ENCODE data around the gene YEATS4.

Gene YEATS4

DNA sequence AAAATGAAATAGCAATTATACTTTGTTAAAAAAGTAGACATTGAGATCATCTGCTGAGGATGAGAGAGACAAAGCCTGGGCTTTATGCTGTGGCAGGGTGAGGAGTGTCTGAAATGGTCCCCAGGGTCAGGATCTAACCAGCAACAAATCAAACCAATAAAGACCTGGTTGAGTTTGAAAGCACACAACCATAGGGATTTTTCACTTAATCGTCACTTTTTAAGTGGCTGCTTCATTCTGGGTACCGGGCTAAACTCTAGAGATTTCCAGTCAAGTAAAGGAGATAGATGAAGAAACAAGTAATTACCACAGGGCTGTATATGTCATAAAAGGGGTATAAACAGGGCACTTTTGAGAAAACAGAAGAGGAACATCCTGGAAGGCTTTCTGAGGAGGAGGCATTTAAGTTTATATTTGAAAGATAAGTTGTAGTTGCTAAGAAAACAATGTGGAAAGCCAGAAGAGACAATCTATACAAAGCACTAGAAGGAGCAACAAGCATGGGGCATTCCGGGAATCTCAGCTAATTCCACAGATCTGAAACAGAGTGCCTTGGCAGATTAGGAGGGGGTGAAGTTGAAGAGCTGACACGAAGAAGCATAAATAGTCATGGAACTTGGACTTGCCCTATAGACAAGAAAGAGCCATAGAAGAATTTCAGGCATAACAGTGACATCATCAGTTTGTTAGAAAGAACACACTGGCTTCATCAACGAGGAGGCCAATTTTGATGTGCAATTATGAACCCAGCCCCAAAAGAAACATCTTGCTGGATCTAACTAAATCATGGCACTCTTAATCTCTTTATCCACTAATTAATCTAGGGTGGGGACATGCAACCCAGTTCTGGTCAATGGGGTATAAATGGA, 63.7 kb downstream of the YEATS4 start:
- TF ChIP-seq, protein P1, sequence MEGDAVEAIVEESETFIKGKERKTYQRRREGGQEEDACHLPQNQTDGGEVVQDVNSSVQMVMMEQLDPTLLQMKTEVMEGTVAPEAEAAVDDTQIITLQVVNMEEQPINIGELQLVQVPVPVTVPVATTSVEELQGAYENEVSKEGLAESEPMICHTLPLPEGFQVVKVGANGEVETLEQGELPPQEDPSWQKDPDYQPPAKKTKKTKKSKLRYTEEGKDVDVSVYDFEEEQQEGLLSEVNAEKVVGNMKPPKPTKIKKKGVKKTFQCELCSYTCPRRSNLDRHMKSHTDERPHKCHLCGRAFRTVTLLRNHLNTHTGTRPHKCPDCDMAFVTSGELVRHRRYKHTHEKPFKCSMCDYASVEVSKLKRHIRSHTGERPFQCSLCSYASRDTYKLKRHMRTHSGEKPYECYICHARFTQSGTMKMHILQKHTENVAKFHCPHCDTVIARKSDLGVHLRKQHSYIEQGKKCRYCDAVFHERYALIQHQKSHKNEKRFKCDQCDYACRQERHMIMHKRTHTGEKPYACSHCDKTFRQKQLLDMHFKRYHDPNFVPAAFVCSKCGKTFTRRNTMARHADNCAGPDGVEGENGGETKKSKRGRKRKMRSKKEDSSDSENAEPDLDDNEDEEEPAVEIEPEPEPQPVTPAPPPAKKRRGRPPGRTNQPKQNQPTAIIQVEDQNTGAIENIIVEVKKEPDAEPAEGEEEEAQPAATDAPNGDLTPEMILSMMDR (IDR thresholded peaks at IDR 0.05; ENCODE audit: low read depth, low read length), result no peak

DNA sequence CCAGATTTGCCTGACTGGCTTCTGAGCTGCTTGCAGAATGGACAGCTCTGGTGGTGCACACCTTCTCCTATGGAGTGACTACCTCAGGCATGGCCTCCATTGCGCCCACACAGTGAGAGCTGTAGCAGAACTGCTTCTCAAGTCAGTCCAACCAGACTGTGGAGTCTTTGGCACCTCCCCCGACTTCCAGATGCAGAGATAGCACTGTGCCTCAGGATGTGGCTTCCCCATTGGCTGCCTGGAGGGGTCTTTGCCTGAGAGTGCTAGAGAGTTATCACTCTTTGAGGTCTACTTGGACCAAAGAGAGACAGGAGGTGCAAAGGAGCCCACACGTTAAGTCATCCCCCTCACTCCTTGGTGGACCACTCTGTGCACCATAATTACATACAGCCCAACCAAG, 65.9 kb downstream of the YEATS4 start:
- no peak overlapping the region for H3K4me3 ChIP-seq (ENCODE audit: low read depth, low read length)
- TF ChIP-seq, protein P1 (IDR thresholded peaks at IDR 0.05; ENCODE audit: low read depth, low read length), result no peak

More for the DNA sequence above, 63.7 kb downstream of the YEATS4 start:
- no peak overlapping the region for H3K4me3 ChIP-seq (ENCODE audit: low read depth, low read length)

DNA sequence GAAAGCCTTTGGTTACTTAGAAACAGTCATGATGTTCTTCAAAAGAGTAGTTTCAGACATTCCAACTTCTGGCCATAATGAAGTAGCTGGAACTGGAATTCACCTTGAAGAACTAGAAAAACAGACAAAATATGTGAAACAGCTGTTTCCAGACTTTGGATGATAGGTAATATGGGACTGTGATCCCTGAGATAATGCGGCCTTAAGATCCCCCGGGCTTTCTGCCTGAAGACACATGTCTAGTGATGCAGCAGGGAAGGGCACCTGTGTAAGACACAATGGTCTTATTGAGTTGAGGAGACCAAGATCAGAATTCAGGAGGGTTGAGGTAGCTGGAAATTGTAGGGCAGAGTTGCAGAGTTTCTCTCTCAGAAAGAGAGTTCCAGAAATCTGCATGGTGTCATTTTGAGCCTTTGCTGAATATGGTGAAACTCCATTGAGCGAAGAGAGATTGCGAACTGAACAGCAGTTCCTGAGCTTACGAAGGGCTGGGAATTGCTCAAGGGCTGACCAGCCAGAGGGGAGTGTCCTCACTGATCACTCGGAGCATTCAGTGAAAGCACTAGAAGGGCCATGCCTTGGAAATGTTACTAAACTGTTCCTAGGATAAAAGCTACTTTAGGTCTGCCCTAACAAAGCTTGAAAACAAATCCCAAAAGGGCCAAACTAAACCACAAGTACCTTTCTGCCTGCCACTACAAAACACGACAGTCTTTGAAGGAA, 69.0 kb downstream of the YEATS4 start:
- TF ChIP-seq, protein P1 (IDR thresholded peaks at IDR 0.05; ENCODE audit: low read depth, low read length), result no peak
- no peak overlapping the region for H3K4me3 ChIP-seq (ENCODE audit: low read depth, low read length)

DNA sequence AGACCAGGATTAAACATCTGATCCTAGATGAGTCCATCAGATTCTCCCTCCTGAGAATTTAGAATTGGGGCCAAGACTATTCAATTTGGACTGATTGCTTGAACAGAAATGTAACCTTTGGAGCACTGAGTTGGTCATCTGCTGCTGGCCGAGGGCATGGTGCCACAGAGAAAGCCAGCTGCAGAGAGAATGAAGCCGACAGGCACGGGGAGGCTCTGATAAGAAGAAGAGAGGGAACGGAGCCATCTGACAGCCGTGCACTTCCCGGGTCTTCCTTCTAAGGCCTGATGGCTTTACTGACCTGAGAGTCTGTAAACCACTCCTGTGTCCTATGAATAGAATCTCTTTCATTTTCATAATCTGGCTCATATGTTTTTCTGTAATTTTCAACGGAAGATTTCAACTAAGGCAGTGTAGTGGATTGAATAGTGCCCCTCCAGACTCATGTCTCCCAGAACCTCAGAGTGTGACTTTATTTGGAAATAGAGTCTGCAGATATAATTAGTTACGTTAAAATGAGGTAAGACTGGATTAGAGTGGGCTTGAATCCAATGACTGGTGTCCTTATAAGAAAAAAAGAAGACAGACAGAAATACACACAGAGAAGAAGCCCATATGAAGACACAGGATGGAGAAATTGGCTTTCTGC, 71.5 kb downstream of the YEATS4 start:
- no peak overlapping the region for H3K4me3 ChIP-seq (ENCODE audit: low read depth, low read length)
- TF ChIP-seq, protein P1 (IDR thresholded peaks at IDR 0.05; ENCODE audit: low read depth, low read length), result no peak

DNA sequence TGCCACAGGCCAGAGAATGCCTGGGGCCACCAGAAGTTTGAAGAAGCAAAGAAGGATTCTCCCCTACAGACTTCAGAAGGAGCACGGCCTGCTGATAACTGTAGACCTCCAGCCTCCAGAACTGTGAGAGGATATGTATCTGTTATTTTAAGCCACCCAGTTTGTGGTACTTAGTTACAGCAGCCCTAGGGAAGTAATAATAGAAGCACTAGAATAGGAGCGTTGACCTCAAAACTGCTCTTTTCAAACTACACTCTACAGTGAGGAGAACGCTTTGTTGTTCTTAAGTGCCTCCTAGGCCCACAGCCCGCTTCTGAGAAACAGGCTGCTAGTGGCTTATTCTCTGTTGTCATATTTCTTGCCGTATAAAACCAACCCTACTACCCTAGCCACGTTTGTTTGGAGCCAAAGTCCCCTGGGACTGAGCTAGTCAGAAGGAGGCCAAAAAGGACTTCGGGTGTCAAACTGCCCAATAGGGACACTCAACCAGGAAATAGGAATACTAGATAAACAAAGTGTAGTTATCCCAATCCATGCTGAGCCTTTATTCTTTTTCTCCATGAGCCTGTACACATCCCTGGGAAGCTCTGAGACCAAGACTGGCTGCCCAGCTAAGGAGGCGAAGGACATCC, 72.2 kb downstream of the YEATS4 start:
- H3K4me3 ChIP-seq (ENCODE audit: low read depth, low read length), result no peak overlapping the region
- TF ChIP-seq, protein P1 (IDR thresholded peaks at IDR 0.05; ENCODE audit: low read depth, low read length), result no peak

DNA sequence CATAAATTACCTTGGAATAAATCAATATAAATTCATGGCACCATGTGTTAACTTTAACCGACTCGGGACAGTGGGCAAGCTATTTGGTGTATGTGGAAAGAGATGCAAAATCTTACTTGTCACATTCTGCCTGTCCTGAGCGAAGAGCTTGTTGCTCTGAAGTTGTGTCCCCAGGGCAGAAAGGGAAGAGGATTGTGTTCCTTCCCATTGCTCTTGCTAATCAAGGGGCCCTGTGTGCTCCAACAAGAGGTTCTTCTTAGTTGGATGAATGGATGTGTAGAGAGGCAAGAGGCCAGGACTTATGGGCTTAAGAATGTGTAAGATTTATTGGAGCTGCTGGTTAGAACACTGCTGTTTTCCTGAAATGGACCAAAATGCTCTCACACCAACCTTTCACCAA, 74.1 kb downstream of the YEATS4 start:
- no peak overlapping the region for H3K4me3 ChIP-seq (ENCODE audit: low read depth, low read length)
- TF ChIP-seq, protein P1 (IDR thresholded peaks at IDR 0.05; ENCODE audit: low read depth, low read length), result no peak

All from WI38 (cell line).